Small intestine (tissue), 7 donors: ENCODE results near the gene INPP5F. TPM values are rescaled to one million over a fixed set of nuclear protein-coding genes. Genes with fewer than 3 reads are reported as not detected.

ENCODE experiments used
- DNase-seq, 2 donors: peaks; one replicate each; pipeline versions ENCODE4 v3.0.0 to v3.0.0-alpha.2; 2013
- FAIRE-seq: peaks from 2 replicates; lab custom pipeline; 2012; peaks lifted over from hg19 to GRCh38; lab: Jason Lieb, UNC
- H3K27ac ChIP-seq, 3 donors: one replicate each; pipeline ENCODE4 v1.5.1; 2013; ENCODE audit warnings: low read length in 2 of 3, mild to moderate bottlenecking in 2 of 3, control low read depth in 1 of 3, inconsistent platforms in 1 of 3, low read depth in 1 of 3, moderate library complexity in 1 of 3
- H3K27me3 ChIP-seq, 3 donors: one replicate each; pipeline ENCODE4 v1.6.1; 2013; ENCODE audit warnings: low read length in 3 of 3, inconsistent platforms in 1 of 3; ENCODE audit not compliant: control insufficient read depth in 3 of 3, insufficient read depth in 3 of 3
- H3K36me3 ChIP-seq, 3 donors: one replicate each; pipeline ENCODE4 v1.6.1; 2013; ENCODE audit warnings: low read length in 3 of 3, inconsistent platforms in 1 of 3, low read depth in 1 of 3, mild to moderate bottlenecking in 1 of 3, moderate library complexity in 1 of 3; ENCODE audit not compliant: control insufficient read depth in 3 of 3, insufficient read depth in 2 of 3
- H3K4me1 ChIP-seq, 3 donors: one replicate each; pipeline ENCODE4 v1.6.1; 2013; ENCODE audit warnings: low read length in 2 of 3, inconsistent platforms in 1 of 3, low read depth in 1 of 3, mild to moderate bottlenecking in 1 of 3, moderate library complexity in 1 of 3; ENCODE audit not compliant: control insufficient read depth in 3 of 3, insufficient read depth in 2 of 3
- H3K4me3 ChIP-seq, 3 donors: one replicate each; pipeline ENCODE4 v1.5.1; 2013; ENCODE audit warnings: low read length in 3 of 3, control low read depth in 1 of 3, inconsistent platforms in 1 of 3, low read depth in 1 of 3, mild to moderate bottlenecking in 1 of 3, moderate library complexity in 1 of 3
- H3K9me3 ChIP-seq, 2 donors: one replicate each; pipeline ENCODE4 v1.6.1; 2013; ENCODE audit warnings: low read depth in 1 of 2, low read length in 1 of 2; ENCODE audit not compliant: control insufficient read depth in 2 of 2, insufficient read depth in 1 of 2
- WGBS, 3 donors: extraction: QIAGEN DNeasy Blood & Tissue Kit; methylation state at CpG; one replicate each; pipeline ENCODE4 v1.1.7; 2013; 5-methylcytosine and 5-hydroxymethylcytosine counted together
- polyA plus RNA-seq, 4 donors: library from polyadenylated mRNA; stranded (reverse) in 3 of 4; unstranded in 1 of 4; fragments of 200-250 nt in 3 of 4; fragments of 120-200 nt in 1 of 4; gene quantifications; one replicate each; pipeline versions ENCODE4 v1.2.1 to v1.2.3, GENCODE V29; 2013
- donor health status: healthy with polysubstance abuse.
- donor health status: control.
- donor health status: control.
- donor health status: Bipolar disorder and iron deficiency.
- donor health status: healthy.

The INPP5F gene
- polyA plus RNA-seq, 4 donors, result 3.5 to 14.1 (median 5.2) TPM

- no peaks in the 10 kb centered on the region for H3K9me3 ChIP-seq
- no peak overlapping the region for H3K4me3 ChIP-seq
- WGBS, 3 donors, result 90 to 93% (median 91%) methylated on average over 11 of the region's 11 CpGs
- no peak overlapping the region for H3K27ac ChIP-seq
- FAIRE-seq, result no peak
- no peaks in the 10 kb centered on the region for H3K27me3 ChIP-seq
- no peaks in the 10 kb centered on the region for H3K4me1 ChIP-seq
- H3K36me3 ChIP-seq, result peaks cover 14 to 44% (median 34%) of the 10 kb centered on the region in 3 donors
- DNase-seq, result no peak
Measured at GRCh38 chr10:119831656-119832055, 105.8 kb downstream of the INPP5F start.

- Histone ChIP-seq H3K27me3 (no peaks in the 10 kb centered on the region), H3K9me3 (no peaks in the 10 kb centered on the region), H3K36me3 (peaks cover 14 to 49% (median 32%) of the 10 kb centered on the region in 3 donors), H3K4me3 (no peak overlapping the region), H3K4me1 (no peaks in the 10 kb centered on the region), H3K27ac (no peak overlapping the region)
- DNase-seq (no peak), FAIRE-seq (no peak)
- 85 to 89% (median 86%) methylated on average over 2 of the region's 2 CpGs for WGBS, 3 donors
Measured at GRCh38 chr10:119832951-119833350, 107.1 kb downstream of the INPP5F start.

- FAIRE-seq (no peak), DNase-seq (no peak)
- Histone ChIP-seq H3K9me3 (no peaks in the 10 kb centered on the region), H3K36me3 (peaks cover 17 to 46% (median 37%) of the 10 kb centered on the region in 3 donors), H3K4me3 (no peak overlapping the region), H3K4me1 (no peaks in the 10 kb centered on the region), H3K27ac (no peak overlapping the region), H3K27me3 (no peaks in the 10 kb centered on the region)
- WGBS, 3 donors, result 81 to 84% (median 83%) methylated on average over 4 of the region's 4 CpGs
Measured at GRCh38 chr10:119834188-119834587, 108.3 kb downstream of the INPP5F start.

- H3K9me3 ChIP-seq, result no peaks in the 10 kb centered on the region
- no peaks in the 10 kb centered on the region for H3K27me3 ChIP-seq
- DNase-seq (no peak), FAIRE-seq (no peak)
- H3K4me1 ChIP-seq, result no peaks in the 10 kb centered on the region
- WGBS, 3 donors, result 86 to 97% (median 93%) methylated on average over 1 of the region's 1 CpG
- no peak overlapping the region for H3K4me3 ChIP-seq
- H3K36me3 ChIP-seq, result peaks cover 28 to 32% (median 32%) of the 10 kb centered on the region in 3 donors
- no peak overlapping the region for H3K27ac ChIP-seq
Measured at GRCh38 chr10:119845656-119846055, 119.8 kb downstream of the INPP5F start.

GRCh38 chr10:119849031-119849789 is 123.4 kb downstream of the INPP5F start:
- Histone ChIP-seq H3K9me3 (no peaks in the 10 kb centered on the region), H3K4me3 (no peak overlapping the region), H3K27ac (no peak overlapping the region), H3K36me3 (peaks cover 21 to 36% (median 21%) of the 10 kb centered on the region in 3 donors), H3K4me1 (no peaks in the 10 kb centered on the region), H3K27me3 (no peaks in the 10 kb centered on the region)
- no peak for DNase-seq
- WGBS, 3 donors, result 81 to 86% (median 82%) methylated on average over 6 of the region's 6 CpGs
- FAIRE-seq, result no peak

GRCh38 chr10:119849944-119850343 is 124.1 kb downstream of the INPP5F start:
- Histone ChIP-seq H3K4me3 (no peak overlapping the region), H3K9me3 (no peaks in the 10 kb centered on the region), H3K27me3 (no peaks in the 10 kb centered on the region), H3K4me1 (no peaks in the 10 kb centered on the region), H3K36me3 (peaks cover 17 to 34% (median 21%) of the 10 kb centered on the region in 3 donors), H3K27ac (no peak overlapping the region)
- 91 to 97% (median 95%) methylated on average over 3 of the region's 3 CpGs for WGBS, 3 donors
- DNase-seq (no peak), FAIRE-seq (no peak)

- no peaks in the 10 kb centered on the region for H3K9me3 ChIP-seq
- FAIRE-seq (no peak), DNase-seq (no peak)
- no peak overlapping the region for H3K27ac ChIP-seq
- peaks cover 12 to 38% (median 13%) of the 10 kb centered on the region in 3 donors for H3K36me3 ChIP-seq
- WGBS, 3 donors, result 96 to 98% (median 98%) methylated on average over 6 of the region's 6 CpGs
- no peak overlapping the region for H3K4me3 ChIP-seq
- H3K4me1 ChIP-seq, result no peaks in the 10 kb centered on the region
- H3K27me3 ChIP-seq, result no peaks in the 10 kb centered on the region
Measured at GRCh38 chr10:119852277-119852676, 126.4 kb downstream of the INPP5F start.

GRCh38 chr10:119852822-119853221 is 127.0 kb downstream of the INPP5F start:
- no peaks in the 10 kb centered on the region for H3K9me3 ChIP-seq
- FAIRE-seq (no peak), DNase-seq (peak in 1 of 2 donors; percentile 44)
- peaks cover 12 to 38% (median 13%) of the 10 kb centered on the region in 3 donors for H3K36me3 ChIP-seq
- WGBS, 3 donors, result 40 to 79% (median 51%) methylated on average over 6 of the region's 6 CpGs
- H3K4me1 ChIP-seq, result no peaks in the 10 kb centered on the region
- no peak overlapping the region for H3K4me3 ChIP-seq
- no peak overlapping the region for H3K27ac ChIP-seq
- no peaks in the 10 kb centered on the region for H3K27me3 ChIP-seq
